Testis (tissue), 2 donors: ENCODE data around the gene LYPD6.

ENCODE experiments used
- POLR2A ChIP-seq: fragments of 450-650 bp; IDR thresholded peaks from one replicate; pipeline ENCODE4 v1.6.1; 2017; ENCODE audit warnings: antibody characterized with exemption, mild to moderate bottlenecking, moderate library complexity
- TF ChIP-seq, protein P1 (sequence below), 3 experiments: fragments of 450-650 bp in 2 of 3; fragments of 200-600 bp in 1 of 3; sonication (generic) in 1 of 3; IDR thresholded peaks; one replicate each; pipeline ENCODE4 v1.5.1; 2016 to 2019; ENCODE audit warnings: antibody characterized with exemption in 3 of 3, mild to moderate bottlenecking in 2 of 3, moderate library complexity in 1 of 3

DNA sequence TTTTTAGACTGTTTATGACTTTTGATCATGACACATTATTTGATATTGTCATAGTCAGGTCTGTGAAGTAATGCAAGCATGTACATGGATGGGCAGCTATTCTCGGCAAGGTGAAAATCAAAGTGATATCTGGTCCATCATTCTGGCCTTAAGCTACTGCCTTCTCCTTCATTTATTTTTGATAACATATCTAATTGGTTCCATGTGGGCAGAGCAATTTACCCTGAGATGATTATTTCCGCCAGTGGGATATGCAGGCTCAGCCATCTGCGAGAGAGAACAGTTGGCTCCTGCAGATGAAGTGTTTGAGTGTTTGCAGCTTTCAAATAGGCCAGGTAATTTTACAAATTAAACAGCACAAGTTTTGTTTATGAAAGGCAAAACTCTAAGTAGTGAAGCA lies 116.4 kb downstream of the LYPD6 start:
- TF ChIP-seq, protein P1, sequence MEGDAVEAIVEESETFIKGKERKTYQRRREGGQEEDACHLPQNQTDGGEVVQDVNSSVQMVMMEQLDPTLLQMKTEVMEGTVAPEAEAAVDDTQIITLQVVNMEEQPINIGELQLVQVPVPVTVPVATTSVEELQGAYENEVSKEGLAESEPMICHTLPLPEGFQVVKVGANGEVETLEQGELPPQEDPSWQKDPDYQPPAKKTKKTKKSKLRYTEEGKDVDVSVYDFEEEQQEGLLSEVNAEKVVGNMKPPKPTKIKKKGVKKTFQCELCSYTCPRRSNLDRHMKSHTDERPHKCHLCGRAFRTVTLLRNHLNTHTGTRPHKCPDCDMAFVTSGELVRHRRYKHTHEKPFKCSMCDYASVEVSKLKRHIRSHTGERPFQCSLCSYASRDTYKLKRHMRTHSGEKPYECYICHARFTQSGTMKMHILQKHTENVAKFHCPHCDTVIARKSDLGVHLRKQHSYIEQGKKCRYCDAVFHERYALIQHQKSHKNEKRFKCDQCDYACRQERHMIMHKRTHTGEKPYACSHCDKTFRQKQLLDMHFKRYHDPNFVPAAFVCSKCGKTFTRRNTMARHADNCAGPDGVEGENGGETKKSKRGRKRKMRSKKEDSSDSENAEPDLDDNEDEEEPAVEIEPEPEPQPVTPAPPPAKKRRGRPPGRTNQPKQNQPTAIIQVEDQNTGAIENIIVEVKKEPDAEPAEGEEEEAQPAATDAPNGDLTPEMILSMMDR (IDR thresholded peaks at IDR 0.05), result no peak
- no peak for TF ChIP-seq POLR2A
